B cell (primary cell): ENCODE results near the gene CMTM6. TPM values are rescaled to one million over a fixed set of nuclear protein-coding genes. Genes with fewer than 3 reads are reported as not detected.

ENCODE experiments used
- ATAC-seq: fragments of 200-7000 bp; cut with Tn5 transposase; one replicate; pipeline ENCODE4 v1.10.0; 2021; ENCODE audit warnings: low read depth, mild to moderate bottlenecking, moderate number of reproducible peaks, moderate library complexity
- CTCF ChIA-PET: fragments of 350-600 bp; sonication (Branson Sonifier 250); formaldehyde crosslinking; loops from one replicate; lab custom pipeline; 2021; ENCODE audit warnings: antibody characterized with exemption, inconsistent platforms; lab: Charles Lee
- POLR2A ChIA-PET: fragments of 350-600 bp; sonication (Branson Sonifier 250); formaldehyde crosslinking; loops from one replicate; lab custom pipeline; 2021; ENCODE audit warnings: antibody characterized with exemption; lab: Charles Lee
- DNase-seq: peaks from one replicate; pipeline ENCODE4 v3.0.0; 2013
- H2AFZ ChIP-seq: 2 replicates; pipeline ENCODE4 v1.6.1; 2012; ENCODE audit warnings: mild to moderate bottlenecking, low read depth, low read length; ENCODE audit not compliant: insufficient read depth, poor library complexity, severe bottlenecking
- H3K27ac ChIP-seq, 2 donors: 1 replicate in 1 of 2; 2 replicates in 1 of 2; pipeline ENCODE4 v1.5.1; 2012 to 2013; ENCODE audit warnings: low read length in 2 of 2, mild to moderate bottlenecking in 2 of 2, moderate library complexity in 1 of 2
- H3K27me3 ChIP-seq, 4 experiments: fragments of 200-600 bp in 1 of 4; sonication (generic) in 1 of 4; replicated peaks in 1 of 4; 1 replicate in 2 of 4; 2 replicates in 2 of 4; pipeline versions ENCODE4 v1.6.1 to v1.7.0; 2013 to 2016; ENCODE audit warnings: low read length in 3 of 4, mild to moderate bottlenecking in 2 of 4, mixed read lengths in 1 of 4, moderate library complexity in 1 of 4; ENCODE audit not compliant: insufficient read depth in 4 of 4, control insufficient read depth in 3 of 4; ENCODE audit errors: control extremely low read depth in 1 of 4
- H3K36me3 ChIP-seq, 2 experiments: replicated peaks in 1 of 2; 1 replicate in 1 of 2; 2 replicates in 1 of 2; pipeline versions ENCODE4 v1.6.1 to v1.7.1; 2013; ENCODE audit warnings: low read length in 1 of 2; ENCODE audit not compliant: insufficient read depth in 2 of 2, control insufficient read depth in 1 of 2; ENCODE audit errors: control extremely low read depth in 1 of 2, extremely low read depth in 1 of 2
- H3K4me1 ChIP-seq, 2 donors: fragments of 200-600 bp in 1 of 2; sonication (generic) in 1 of 2; 1 replicate in 1 of 2; 2 replicates in 1 of 2; pipeline versions ENCODE4 v1.5.1 to v1.6.1; 2013 to 2017; ENCODE audit warnings: low read length in 2 of 2; ENCODE audit not compliant: control insufficient read depth in 2 of 2, insufficient read depth in 2 of 2
- H3K4me2 ChIP-seq: replicated peaks from 2 replicates; pipeline ENCODE3; 2012; ENCODE audit warnings: mild to moderate bottlenecking, low read depth, low read length; ENCODE audit not compliant: poor library complexity, severe bottlenecking
- H3K4me3 ChIP-seq, 5 experiments: fragments of 200-600 bp in 1 of 5; sonication (generic) in 1 of 5; 1 replicate in 3 of 5; 2 replicates in 2 of 5; pipeline versions ENCODE4 v1.5.1 to v1.7.0; 2011 to 2016; ENCODE audit warnings: low read length in 4 of 5, mild to moderate bottlenecking in 4 of 5, low read depth in 2 of 5, control low read depth in 1 of 5, moderate library complexity in 1 of 5; ENCODE audit not compliant: insufficient read depth in 1 of 5; ENCODE audit errors: control extremely low read depth in 1 of 5, extremely low read depth in 1 of 5
- H3K79me2 ChIP-seq: fragments of 200-600 bp; sonication (generic); one replicate; pipeline ENCODE4 v1.6.0; 2016; ENCODE audit warnings: low read length; ENCODE audit not compliant: control insufficient read depth, insufficient read depth
- H3K9ac ChIP-seq: fragments of 200-600 bp; sonication (generic); 2 replicates; pipeline ENCODE4 v1.6.1; 2017; ENCODE audit warnings: mild to moderate bottlenecking, low read length, moderate library complexity
- H3K9me3 ChIP-seq, 3 donors: one replicate each; pipeline versions ENCODE4 v1.6.1 to v1.7.1; 2013; ENCODE audit warnings: low read length in 2 of 3; ENCODE audit not compliant: control insufficient read depth in 2 of 3, insufficient read depth in 1 of 3; ENCODE audit errors: control extremely low read depth in 1 of 3
- H4K20me1 ChIP-seq: 2 replicates; pipeline ENCODE4 v1.6.0; 2012; ENCODE audit warnings: mild to moderate bottlenecking, low read length; ENCODE audit not compliant: insufficient read depth, control insufficient read depth, poor library complexity, severe bottlenecking
- H3K27ac Mint-ChIP-seq: one replicate; pipeline ENCODE4 v1.8.0; 2021; ENCODE audit warnings: mixed read lengths
- H3K27me3 Mint-ChIP-seq: one replicate; pipeline ENCODE4 v1.8.0; 2021; ENCODE audit warnings: mixed read lengths
- H3K4me1 Mint-ChIP-seq: one replicate; pipeline ENCODE4 v1.8.0; 2021; ENCODE audit warnings: mixed read lengths
- H3K4me3 Mint-ChIP-seq: one replicate; pipeline ENCODE4 v1.8.0; 2021; ENCODE audit warnings: mixed read lengths
- H3K9me3 Mint-ChIP-seq: one replicate; pipeline ENCODE4 v1.8.0; 2022; ENCODE audit warnings: mixed read lengths; ENCODE audit not compliant: insufficient read depth
- EZH2 ChIP-seq: IDR thresholded peaks from 2 replicates; pipeline ENCODE4 v1.6.1; 2012; ENCODE audit warnings: borderline replicate concordance, low read depth, mild to moderate bottlenecking, moderate library complexity, low read length; ENCODE audit not compliant: insufficient read depth, poor library complexity, severe bottlenecking
- WGBS: methylation state at CpG from one replicate; pipeline ENCODE4 v1.1.5; 2013; ENCODE audit warnings: missing lambda C conversion rate; ENCODE audit not compliant: insufficient coverage; 5-methylcytosine and 5-hydroxymethylcytosine counted together
- intact Hi-C: fragments of 100-400 bp; cut with micrococcal nuclease; formaldehyde crosslinking; loops from one replicate; pipeline ENCODE4 v1.10.0; 2022
- polyA plus RNA-seq: library from polyadenylated mRNA; depleted of rRNA; stranded (reverse); fragments of >200 nt; gene quantifications from 2 replicates; pipeline ENCODE4 v1.2.3, GENCODE V29; 2012
- total RNA-seq, 2 donors: library from RNA; stranded (reverse); fragments of 120-200 nt in 1 of 2; gene quantifications; 1 replicate in 1 of 2; 2 replicates in 1 of 2; pipeline versions ENCODE4 v1.2.3 to v1.2.4, GENCODE V29; 2013 to 2022
- TF ChIP-seq, protein P1 (sequence below): fragments of 200-600 bp; IDR thresholded peaks from one replicate; pipeline ENCODE4 v1.8.0; 2022; ENCODE audit warnings: antibody characterized with exemption, mild to moderate bottlenecking

The CMTM6 gene
- total and polyA plus RNA-seq, 2 donors (not counting 1 experiment from before 2014, with no cell fraction given): 19.2 to 66.3 TPM

DNA sequence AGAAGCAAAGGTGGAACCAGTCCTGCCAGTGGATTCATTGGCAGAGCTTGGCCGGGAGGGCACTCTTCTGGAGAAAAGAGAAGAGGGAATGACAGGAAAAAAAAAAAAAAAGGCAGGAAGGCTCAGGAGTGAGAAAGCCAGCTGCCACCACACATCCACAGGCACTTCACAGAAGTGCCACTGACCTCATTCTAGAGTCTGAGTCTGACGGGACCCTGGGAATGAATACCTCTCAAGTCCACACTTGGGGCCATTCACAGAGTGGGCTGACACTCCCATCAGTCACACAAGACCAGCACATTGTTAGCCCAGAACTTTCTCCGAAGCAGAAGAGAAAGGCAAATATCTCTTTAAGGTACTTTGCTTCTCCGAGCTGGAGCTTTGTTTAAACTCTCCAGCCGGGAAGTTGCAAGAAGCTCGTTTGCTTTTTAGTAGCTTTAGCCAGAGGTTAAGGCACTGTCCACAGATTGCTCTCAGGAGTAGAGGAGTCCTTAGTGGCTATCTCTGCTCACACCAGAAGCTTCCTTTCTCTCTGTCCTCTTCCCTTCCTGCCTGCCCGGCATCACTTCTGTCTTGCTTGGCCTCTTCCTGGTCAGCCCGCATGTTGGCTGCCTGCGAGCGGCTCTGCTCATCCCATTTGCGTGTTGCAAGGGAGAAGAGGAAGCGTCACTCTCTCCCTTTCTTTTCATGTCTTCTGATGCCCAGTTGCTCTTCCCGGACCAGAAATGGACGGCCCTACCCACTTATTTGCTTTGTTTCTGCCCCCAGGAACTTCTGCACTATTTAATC, 53.8 kb downstream of the CMTM6 start:
- WGBS: 93% methylated on average over 8 of the region's 14 CpGs
- H3K9ac ChIP-seq: no peak overlapping the region
- H3K79me2 ChIP-seq: peaks cover 94% of the 10 kb centered on the region
- no peak for DNase-seq
- Mint-ChIP-seq H3K4me3 (no peak overlapping the region), H3K27ac (no peak overlapping the region), H3K9me3 (no peaks in the 10 kb centered on the region), H3K4me1 (peaks cover 44% of the 10 kb centered on the region), H3K27me3 (no peaks in the 10 kb centered on the region)
- ChIA-PET CTCF (interaction anchor here (0.9 to 4.9 kb wide), 3 partner anchors 11 to 74 kb away, joined by 3 to 32 read pairs (median 4); no protein-coding TSS in a partner anchor), POLR2A (interaction anchor here (0.7 kb wide), 1 partner anchor 35 kb away, joined by 11 read pairs; no protein-coding TSS in a partner anchor)
- H4K20me1 ChIP-seq: no peaks in the 10 kb centered on the region
- H3K4me2 ChIP-seq: no peak overlapping the region
- H3K27ac ChIP-seq: no peak overlapping the region
- H3K4me3 ChIP-seq: no peak overlapping the region
- peaks cover 10 to 20% of the 10 kb centered on the region in 2 donors for H3K4me1 ChIP-seq
- no peak for ATAC-seq
- no peak overlapping the region for H2AFZ ChIP-seq
- no peaks in the 10 kb centered on the region for H3K9me3 ChIP-seq
- intact Hi-C loops: no loop called here
- H3K27me3 ChIP-seq: no peaks in the 10 kb centered on the region
- TF ChIP-seq EZH2: no peak
- TF ChIP-seq, protein P1, sequence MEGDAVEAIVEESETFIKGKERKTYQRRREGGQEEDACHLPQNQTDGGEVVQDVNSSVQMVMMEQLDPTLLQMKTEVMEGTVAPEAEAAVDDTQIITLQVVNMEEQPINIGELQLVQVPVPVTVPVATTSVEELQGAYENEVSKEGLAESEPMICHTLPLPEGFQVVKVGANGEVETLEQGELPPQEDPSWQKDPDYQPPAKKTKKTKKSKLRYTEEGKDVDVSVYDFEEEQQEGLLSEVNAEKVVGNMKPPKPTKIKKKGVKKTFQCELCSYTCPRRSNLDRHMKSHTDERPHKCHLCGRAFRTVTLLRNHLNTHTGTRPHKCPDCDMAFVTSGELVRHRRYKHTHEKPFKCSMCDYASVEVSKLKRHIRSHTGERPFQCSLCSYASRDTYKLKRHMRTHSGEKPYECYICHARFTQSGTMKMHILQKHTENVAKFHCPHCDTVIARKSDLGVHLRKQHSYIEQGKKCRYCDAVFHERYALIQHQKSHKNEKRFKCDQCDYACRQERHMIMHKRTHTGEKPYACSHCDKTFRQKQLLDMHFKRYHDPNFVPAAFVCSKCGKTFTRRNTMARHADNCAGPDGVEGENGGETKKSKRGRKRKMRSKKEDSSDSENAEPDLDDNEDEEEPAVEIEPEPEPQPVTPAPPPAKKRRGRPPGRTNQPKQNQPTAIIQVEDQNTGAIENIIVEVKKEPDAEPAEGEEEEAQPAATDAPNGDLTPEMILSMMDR: no peak
- peaks cover 6 to 47% of the 10 kb centered on the region in 2 experiments for H3K36me3 ChIP-seq

DNA sequence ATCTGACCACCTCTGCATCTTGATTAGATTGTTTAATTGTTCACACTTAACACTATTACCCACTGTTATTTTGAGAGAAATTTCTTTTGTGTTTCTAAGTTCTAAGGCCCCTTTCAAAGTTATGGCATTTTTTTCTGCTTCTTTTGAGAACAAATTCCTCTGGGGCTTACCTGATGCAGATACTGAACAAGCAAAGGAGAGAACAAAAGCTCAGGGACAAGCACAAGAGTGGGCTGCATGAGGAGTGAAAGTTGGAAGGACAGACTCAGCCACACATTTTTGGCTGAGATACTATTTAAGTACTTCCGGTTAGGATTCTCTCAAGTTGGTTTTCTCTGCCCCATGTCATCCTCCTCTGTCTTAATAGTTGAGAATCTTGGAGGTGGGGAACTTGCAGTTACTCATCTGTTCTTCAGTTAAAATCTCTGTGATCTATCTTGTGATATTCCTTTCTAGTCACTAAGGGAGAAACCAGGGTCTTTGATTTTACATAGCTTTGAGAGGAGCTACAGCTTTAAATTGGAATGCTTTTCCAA, 54.7 kb downstream of the CMTM6 start:
- no peak overlapping the region for H3K4me3 Mint-ChIP-seq
- POLR2A ChIA-PET: interaction anchor here (0.6 to 0.7 kb wide), 2 partner anchors 34 to 466 kb away, joined by 3 to 11 read pairs; partner anchors contain the start of gene ZNF860

More for the DNA sequence above, 54.7 kb downstream of the CMTM6 start:
- Histone ChIP-seq H2AFZ (no peak overlapping the region), H3K4me2 (no peak overlapping the region), H3K9me3 (no peaks in the 10 kb centered on the region), H3K4me1 (peaks cover 14 to 20% of the 10 kb centered on the region in 2 donors), H3K4me3 (no peak overlapping the region), H3K27ac (no peak overlapping the region), H3K9ac (no peak overlapping the region), H4K20me1 (no peaks in the 10 kb centered on the region), H3K36me3 (peaks cover 8 to 45% of the 10 kb centered on the region in 2 experiments), H3K79me2 (peaks cover 95% of the 10 kb centered on the region), H3K27me3 (no peaks in the 10 kb centered on the region)
- no peaks in the 10 kb centered on the region for H3K27me3 Mint-ChIP-seq
- CTCF ChIA-PET: interaction anchor here (0.9 to 4.9 kb wide), 3 partner anchors 10 to 73 kb away, joined by 3 to 32 read pairs (median 5); no protein-coding TSS in a partner anchor
- peaks cover 50% of the 10 kb centered on the region for H3K4me1 Mint-ChIP-seq
- H3K9me3 Mint-ChIP-seq: no peaks in the 10 kb centered on the region
- ATAC-seq (no peak), DNase-seq (no peak)
- WGBS: no CpG with 5 or more reads among the region's 1 CpG
- TF ChIP-seq EZH2: no peak
- TF ChIP-seq, protein P1: no peak
- intact Hi-C loops: no loop called here
- no peak overlapping the region for H3K27ac Mint-ChIP-seq
